HG03097 (cell line): ENCODE results near the gene ZFP3.
"Not testable (repeated sequence)": the region's sequence is repeated elsewhere in the genome, so short reads cannot be mapped to it uniquely, and the experiment has no call there.

Experiments used
- ATAC-seq: cut with Tn5 transposase; IDR thresholded peaks from one replicate; pipeline ENCODE4 v1.9.1; 2021; ENCODE audit not compliant: unreplicated experiment, low FRiP score

The ZFP3 gene

DNA sequence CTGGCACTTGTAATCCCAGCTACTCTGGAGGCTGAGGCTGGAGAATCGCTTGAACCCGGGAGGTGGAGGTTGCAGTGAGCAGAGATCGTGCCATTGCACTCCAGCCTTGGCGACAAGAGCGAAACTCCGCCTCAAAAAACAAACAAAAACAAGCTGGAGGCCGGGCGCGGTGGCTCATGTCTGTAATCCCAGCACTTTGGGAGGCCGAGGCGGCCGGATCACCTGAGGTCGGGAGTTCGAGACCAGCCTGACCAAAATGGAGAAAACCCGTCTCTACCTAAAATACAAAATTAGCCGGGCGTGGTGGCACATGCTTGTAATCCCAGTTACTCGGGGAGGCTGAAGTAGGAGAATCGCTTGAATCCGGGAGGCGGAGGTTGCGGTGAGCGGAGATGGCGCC lies 992 bp upstream of the ZFP3 start:
- not testable (repeated sequence) for ATAC-seq

GRCh38 chr17:5077781-5078105 lies 524 bp upstream of the ZFP3 start:
- ATAC-seq = no peak

DNA sequence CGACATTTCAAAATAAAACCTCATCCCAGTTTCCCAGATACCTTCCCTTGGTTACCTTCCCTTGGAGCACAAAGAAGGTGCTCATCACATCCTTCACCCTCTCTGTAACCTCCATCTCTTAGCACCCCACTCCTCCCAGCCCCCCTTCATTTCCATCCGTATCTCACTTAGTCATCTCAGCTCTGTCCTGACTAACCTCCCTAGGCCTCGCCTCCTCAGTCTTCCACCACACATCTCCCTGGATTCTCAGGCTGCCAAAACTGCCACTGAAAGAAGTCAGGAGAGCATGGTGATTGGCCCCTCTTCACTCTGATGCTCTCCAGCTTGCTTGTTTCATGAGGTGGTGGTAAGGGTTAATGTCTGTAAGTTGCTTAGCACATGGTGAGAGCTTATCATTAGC lies 2.3 kb downstream of the ZFP3 start:
- no peak for ATAC-seq

GRCh38 chr17:5092218-5093010 lies 14.1 kb downstream of the ZFP3 start:
- ATAC-seq = no peak

DNA sequence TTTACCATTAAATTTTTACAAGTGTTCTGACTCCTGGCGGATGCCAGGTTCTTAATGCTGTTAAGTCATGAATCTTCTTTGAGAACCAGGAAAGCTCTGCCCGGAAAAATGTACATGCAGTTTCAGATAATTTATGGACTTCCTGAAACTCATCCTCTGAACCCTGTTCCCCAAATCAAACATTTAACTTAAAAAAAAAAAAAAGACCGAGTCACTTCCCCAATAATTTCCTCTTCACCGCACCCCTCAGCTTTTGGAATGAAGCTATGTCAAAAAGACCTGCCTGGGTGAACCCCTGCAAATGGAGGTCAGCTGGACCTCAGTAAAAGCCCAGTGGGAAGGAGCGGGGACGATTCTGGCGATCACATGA lies 18.4 kb downstream of the ZFP3 start:
- ATAC-seq = no peak

- ATAC-seq = no peak
Observed at GRCh38 chr17:5097101-5097834, 19.0 kb downstream of the ZFP3 start.

DNA sequence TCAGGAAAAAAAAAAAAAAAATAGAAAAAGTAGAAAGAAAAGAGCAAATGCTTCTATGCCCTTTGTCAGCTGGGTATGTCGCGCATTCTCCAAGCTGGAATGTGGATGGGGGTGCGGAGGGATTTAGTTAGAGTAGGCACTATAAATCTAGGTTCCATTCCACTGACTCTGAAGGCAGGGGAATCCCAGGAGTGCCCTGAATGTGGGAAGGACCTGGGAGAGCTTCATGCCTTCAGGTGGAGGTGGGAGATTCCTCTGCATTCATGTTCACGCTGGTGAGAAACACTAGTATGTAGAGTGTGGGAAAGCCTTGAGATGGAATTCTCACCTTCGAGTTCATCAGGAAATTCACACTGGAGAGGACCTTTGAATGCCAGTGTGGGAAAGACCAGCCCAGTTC lies 21.0 kb downstream of the ZFP3 start:
- ATAC-seq = no peak

- no peak for ATAC-seq
Observed at GRCh38 chr17:5100832-5101231, 22.6 kb downstream of the ZFP3 start.

DNA sequence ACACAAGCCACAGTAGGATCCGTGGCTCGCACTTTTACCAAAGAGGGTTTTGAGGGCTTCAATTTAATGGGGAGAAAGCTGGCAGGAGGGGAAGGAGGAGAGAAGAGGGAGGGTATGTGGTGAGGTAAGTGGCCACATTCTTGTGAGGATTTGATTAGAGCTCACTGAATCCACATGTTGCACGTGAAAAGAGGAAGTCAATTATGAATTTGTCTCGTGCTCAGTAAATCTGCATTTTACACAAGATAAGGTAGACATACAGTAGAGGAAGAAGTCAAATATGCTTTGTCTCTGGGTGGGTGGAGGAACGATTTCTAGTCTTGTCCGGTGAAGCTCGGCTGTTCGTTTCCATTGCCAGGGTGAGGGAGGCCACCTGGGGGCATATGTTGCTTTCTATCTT lies 32.5 kb downstream of the ZFP3 start:
- no peak for ATAC-seq

GRCh38 chr17:5111402-5112204 lies 33.3 kb downstream of the ZFP3 start, which contains the start of gene ZNF232:
TSS of gene ZNF232 (minus strand) at chr17:5111878. CDS start at chr17:5111822, 56 bp downstream.
- peak; percentile 77 for ATAC-seq

DNA sequence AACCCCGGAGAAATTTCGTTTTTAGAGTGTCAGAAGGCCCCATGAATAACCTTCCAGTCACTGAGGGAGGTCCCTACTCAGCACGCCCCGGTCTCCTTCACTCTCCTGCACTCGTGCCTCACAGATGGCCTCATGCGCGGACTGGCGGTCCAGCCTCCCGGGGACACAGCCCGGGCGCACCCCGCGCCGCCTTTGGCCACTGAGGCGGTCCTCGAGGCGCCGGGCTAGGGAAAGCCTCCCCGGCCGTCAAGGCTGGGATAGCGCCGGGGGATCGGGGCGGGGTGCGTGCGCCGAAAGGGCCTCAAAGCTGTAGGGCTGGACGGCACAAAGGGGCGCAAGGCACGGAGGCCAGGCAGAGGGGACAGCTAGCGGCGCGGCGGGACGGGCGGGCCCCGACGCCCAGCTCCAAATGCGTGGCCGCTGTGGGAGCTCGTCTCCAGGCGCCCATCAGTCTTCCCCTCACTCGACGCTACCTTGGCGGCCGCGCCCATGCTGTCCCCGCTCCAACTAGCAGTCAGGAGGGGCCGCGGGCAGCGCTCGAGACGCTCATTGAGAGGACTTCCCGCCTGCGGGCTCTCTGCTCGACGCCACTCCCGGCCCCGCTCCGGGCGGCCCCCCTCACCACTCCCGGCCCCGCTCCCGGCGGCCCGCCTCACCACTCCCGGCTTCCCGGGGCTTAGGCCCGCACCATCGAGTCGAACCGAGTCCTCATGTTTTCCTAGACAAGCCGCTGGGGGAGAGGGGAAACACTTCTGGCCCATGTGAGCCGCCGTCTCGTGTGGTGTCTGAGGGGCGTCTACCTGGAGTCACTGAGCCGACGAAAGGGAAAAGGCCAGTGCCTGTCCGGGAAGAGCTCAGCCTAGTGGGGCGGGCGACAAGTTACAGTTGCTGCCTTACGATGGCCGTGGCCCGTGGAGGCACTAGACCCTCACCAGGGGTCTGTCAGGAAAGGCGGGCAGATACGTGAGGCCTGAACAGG lies 37.7 kb downstream of the ZFP3 start, which contains the start of gene USP6:
Gene USP6 (plus strand): TSS at position 360 of the 979 bp plus-strand sequence. CDS start 14,336 bp downstream, outside the sequence.
- ATAC-seq = no peak

GRCh38 chr17:5118219-5118618 lies 40.0 kb downstream of the ZFP3 start:
- no peak for ATAC-seq

GRCh38 chr17:5120036-5120435 lies 41.8 kb downstream of the ZFP3 start:
- no peak for ATAC-seq

DNA sequence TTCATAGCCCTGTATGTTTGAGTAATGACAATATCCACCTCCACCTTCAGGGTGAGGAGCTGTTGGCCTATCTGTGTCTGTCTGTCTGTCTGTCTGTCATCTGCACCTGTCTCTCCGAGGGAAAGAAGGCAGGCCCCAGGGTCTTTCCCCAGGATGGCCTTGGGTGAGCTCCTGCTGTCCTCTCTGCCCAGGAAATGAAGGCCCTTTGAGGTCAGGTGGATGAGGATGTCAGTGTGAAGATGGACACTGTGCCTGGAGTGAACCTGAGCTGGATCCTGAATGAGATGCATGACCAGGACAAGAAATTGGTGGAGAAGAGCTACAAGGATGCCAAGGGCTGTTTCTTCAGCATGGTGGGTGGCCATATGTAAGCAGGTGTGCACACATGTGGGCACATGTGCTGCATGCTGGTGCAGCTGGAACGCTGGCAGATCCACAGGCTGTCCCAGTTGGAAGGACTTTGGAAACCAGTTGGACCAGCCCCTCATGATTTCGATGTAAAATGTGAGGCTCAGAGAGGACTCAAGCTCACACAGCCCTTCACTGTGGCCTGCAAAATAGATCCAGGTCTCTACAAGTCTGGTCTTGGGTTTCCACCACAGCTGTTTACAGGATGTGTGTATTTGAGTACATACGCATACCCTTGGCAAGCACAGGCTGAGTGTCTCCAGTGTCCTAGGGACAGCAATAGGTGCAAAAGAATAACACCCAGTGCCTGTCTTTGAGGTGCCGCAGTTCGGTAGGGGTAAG lies 42.3 kb downstream of the ZFP3 start:
- not testable (repeated sequence) for ATAC-seq

DNA sequence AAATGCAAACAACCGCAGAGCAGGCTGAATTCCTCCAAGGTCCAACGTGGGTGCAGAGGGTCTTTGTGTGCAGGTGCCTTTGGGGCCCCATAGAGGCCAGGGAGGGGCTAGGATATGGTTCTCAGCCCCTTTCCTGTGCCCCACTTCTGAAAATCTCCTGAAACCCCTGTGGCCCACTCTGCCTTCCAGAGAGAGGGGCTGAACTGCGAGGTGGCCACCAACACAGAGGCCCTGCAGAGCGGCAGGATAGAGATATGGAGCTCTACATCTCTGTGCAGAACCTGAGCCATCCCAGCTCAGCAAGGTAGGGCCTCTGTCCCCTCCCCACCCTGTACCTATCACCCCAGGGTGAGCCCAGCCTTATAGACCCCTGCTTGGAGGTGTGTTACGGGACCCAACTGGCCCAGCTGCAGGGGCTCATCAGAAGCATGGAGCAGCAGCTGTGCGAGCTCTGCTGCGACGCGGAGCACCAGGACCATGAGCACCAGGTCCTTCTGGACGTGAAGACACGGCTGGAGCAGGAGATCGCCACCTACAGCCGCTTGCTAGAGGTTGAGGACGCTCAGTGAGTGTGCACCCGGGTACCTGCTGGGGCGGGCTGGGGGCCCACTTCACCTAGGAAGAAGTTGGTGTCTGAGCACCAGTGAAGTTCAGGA lies 43.0 kb downstream of the ZFP3 start:
- no peak for ATAC-seq

GRCh38 chr17:5122056-5122455 lies 43.8 kb downstream of the ZFP3 start:
- ATAC-seq = not testable (repeated sequence)

- ATAC-seq = no peak
Observed at GRCh38 chr17:5122586-5123342, 44.5 kb downstream of the ZFP3 start.
